Liver (tissue), 9 donors: Measurements from ENCODE around the gene TRIM8. TPM values are rescaled to one million over a fixed set of nuclear protein-coding genes. Genes with fewer than 3 reads are reported as not detected.

Source experiments
- DNase-seq: peaks from one replicate; pipeline ENCODE4 v3.0.0-alpha.2; 2017; ENCODE audit warnings: low spot score
- H3K27ac ChIP-seq, 2 donors: one replicate each; pipeline ENCODE4 v1.7.0; 2013; ENCODE audit warnings: inconsistent platforms in 2 of 2, low read length in 2 of 2, control low read depth in 1 of 2, low read depth in 1 of 2, mild to moderate bottlenecking in 1 of 2
- H3K27me3 ChIP-seq, 4 donors: one replicate each; pipeline versions ENCODE4 v1.6.1 to v1.7.0; 2013; ENCODE audit warnings: low read length in 3 of 4, inconsistent platforms in 1 of 4, mild to moderate bottlenecking in 1 of 4, moderate library complexity in 1 of 4; ENCODE audit not compliant: control insufficient read depth in 4 of 4, insufficient read depth in 4 of 4
- H3K36me3 ChIP-seq, 4 donors: one replicate each; pipeline versions ENCODE4 v1.6.1 to v1.7.0; 2013; ENCODE audit warnings: low read length in 3 of 4, mild to moderate bottlenecking in 3 of 4, low read depth in 1 of 4, moderate library complexity in 1 of 4; ENCODE audit not compliant: control insufficient read depth in 4 of 4, insufficient read depth in 3 of 4
- H3K4me1 ChIP-seq, 4 donors: one replicate each; pipeline versions ENCODE4 v1.6.1 to v1.7.0; 2013; ENCODE audit warnings: low read length in 3 of 4, mild to moderate bottlenecking in 3 of 4, moderate library complexity in 1 of 4; ENCODE audit not compliant: control insufficient read depth in 4 of 4, insufficient read depth in 4 of 4
- H3K4me3 ChIP-seq, 3 donors: one replicate each; pipeline versions ENCODE4 v1.6.1 to v1.7.0; 2013; ENCODE audit warnings: low read length in 3 of 3, control low read depth in 1 of 3, low read depth in 1 of 3, mild to moderate bottlenecking in 1 of 3
- H3K9ac ChIP-seq, 2 donors: one replicate each; pipeline ENCODE4 v1.7.0; 2013; ENCODE audit warnings: low read length in 2 of 2, mild to moderate bottlenecking in 2 of 2, moderate library complexity in 2 of 2, control low read depth in 1 of 2, low read depth in 1 of 2
- H3K9me3 ChIP-seq, 4 donors: one replicate each; pipeline versions ENCODE4 v1.6.1 to v1.7.0; 2013; ENCODE audit warnings: low read length in 3 of 4; ENCODE audit not compliant: control insufficient read depth in 4 of 4
- EGR1 ChIP-seq, 2 donors: IDR thresholded peaks; 2 replicates each; pipeline ENCODE4 v1.6.1; 2016 to 2018; ENCODE audit warnings: antibody characterized with exemption in 2 of 2, low read depth in 2 of 2
- FOXA1 ChIP-seq: IDR thresholded peaks from 2 replicates; pipeline ENCODE4 v1.6.1; 2016; ENCODE audit warnings: antibody characterized with exemption
- FOXA2 ChIP-seq: IDR thresholded peaks from 2 replicates; pipeline ENCODE4 v1.6.1; 2016; ENCODE audit warnings: antibody characterized with exemption
- GABPA ChIP-seq, 2 donors: IDR thresholded peaks in 1 of 2; conservative IDR thresholded peaks in 1 of 2; 2 replicates each; pipeline ENCODE4 v1.6.1; 2016; ENCODE audit warnings: antibody characterized with exemption in 2 of 2, mild to moderate bottlenecking in 1 of 2, moderate library complexity in 1 of 2
- HNF4A ChIP-seq, 2 donors: conservative IDR thresholded peaks; 2 replicates each; pipeline ENCODE4 v1.6.1; 2016; ENCODE audit warnings: antibody characterized with exemption in 2 of 2, mild to moderate bottlenecking in 2 of 2
- HNF4G ChIP-seq: IDR thresholded peaks from 2 replicates; pipeline ENCODE4 v1.6.1; 2016; ENCODE audit warnings: antibody characterized with exemption
- JUND ChIP-seq, 2 donors: IDR thresholded peaks; 2 replicates each; pipeline ENCODE4 v1.6.1; 2016; ENCODE audit warnings: antibody characterized with exemption in 2 of 2
- NR2F2 ChIP-seq: IDR thresholded peaks from 2 replicates; pipeline ENCODE4 v1.6.1; 2016; ENCODE audit warnings: antibody characterized with exemption
- RAD21 ChIP-seq, 2 donors: IDR thresholded peaks; 2 replicates each; pipeline ENCODE4 v1.6.1; 2016; ENCODE audit warnings: antibody characterized with exemption in 2 of 2, mild to moderate bottlenecking in 2 of 2
- RXRA ChIP-seq, 2 donors: IDR thresholded peaks; 2 replicates each; pipeline ENCODE4 v1.6.1; 2017 to 2018; ENCODE audit warnings: antibody characterized with exemption in 2 of 2, mild to moderate bottlenecking in 1 of 2
- SP1 ChIP-seq: IDR thresholded peaks from 2 replicates; pipeline ENCODE4 v1.6.1; 2018; ENCODE audit warnings: antibody characterized with exemption, mild to moderate bottlenecking
- TAF1 ChIP-seq: conservative IDR thresholded peaks from 2 replicates; pipeline ENCODE4 v1.6.1; 2016; ENCODE audit warnings: antibody characterized with exemption, mild to moderate bottlenecking
- YY1 ChIP-seq: IDR thresholded peaks from 2 replicates; pipeline ENCODE4 v1.6.1; 2016; ENCODE audit warnings: antibody characterized with exemption, mild to moderate bottlenecking
- WGBS: extraction: QIAGEN DNeasy Blood & Tissue Kit; methylation state at CpG from one replicate; pipeline ENCODE4 v1.1.7; 2013; 5-methylcytosine and 5-hydroxymethylcytosine counted together
- polyA plus RNA-seq, 2 donors: library from polyadenylated mRNA; stranded (reverse) in 1 of 2; unstranded in 1 of 2; fragments of 200-250 nt in 1 of 2; fragments of >200 nt in 1 of 2; fragmentation: Nextera tagmentation in 1 of 2; extraction: Ambion mirVana in 1 of 2; gene quantifications; one replicate each; pipeline versions ENCODE4 v1.2.1 to v1.2.3, GENCODE V29; 2013 to 2015
- total RNA-seq, 2 donors: library from RNA; depleted of rRNA; stranded (reverse); fragments of >200 nt; gene quantifications; one replicate each; pipeline ENCODE4 v1.2.3, GENCODE V29; 2014
- TF ChIP-seq, protein P1 (sequence below): IDR thresholded peaks from 2 replicates; pipeline ENCODE4 v1.6.1; 2016; ENCODE audit warnings: antibody characterized with exemption, mild to moderate bottlenecking
- TF ChIP-seq, protein P2 (sequence below): fragments of 150-350 bp; IDR thresholded peaks from 2 replicates; pipeline ENCODE4 v1.5.1; 2017; ENCODE audit warnings: improper control_type of control experiment, low read depth, low read length; ENCODE audit not compliant: missing input control
- TF ChIP-seq, protein P3 (sequence below): IDR thresholded peaks from 2 replicates; pipeline ENCODE4 v1.6.1; 2016; ENCODE audit warnings: antibody characterized with exemption
- TF ChIP-seq, protein P4 (sequence below): IDR thresholded peaks from 2 replicates; pipeline ENCODE4 v1.6.1; 2016; ENCODE audit warnings: antibody characterized with exemption
- TF ChIP-seq, protein P5 (sequence below): IDR thresholded peaks from 2 replicates; pipeline ENCODE4 v1.6.1; 2016; ENCODE audit warnings: antibody characterized with exemption
- donor health status: healthy.
- donor health status: healthy.
- donor health status: healthy.
- donor health status: healthy.
- donor health status: healthy.

The TRIM8 gene
- total and polyA plus RNA-seq, 4 donors: 15.8 to 45.3 (median 30.6) TPM

DNA sequence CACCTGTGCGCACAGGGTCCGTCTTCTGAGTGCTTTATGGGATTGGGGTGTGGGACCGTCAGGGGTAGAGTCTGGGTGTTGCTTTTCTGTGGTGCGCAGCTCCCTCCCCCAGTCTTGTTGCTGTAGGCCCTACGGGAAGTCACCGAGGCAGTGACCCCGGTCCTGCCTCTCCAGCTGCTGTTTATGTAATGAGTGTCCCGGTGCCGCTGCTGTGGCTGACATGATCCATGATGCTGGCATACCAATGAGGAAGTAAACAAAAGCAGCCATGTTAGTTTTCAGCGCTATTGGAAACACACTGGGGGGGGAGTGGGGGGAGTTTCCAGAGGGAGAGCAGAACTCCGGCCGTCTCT is 1.1 kb downstream of the TRIM8 start:
- Histone ChIP-seq H3K4me1 (peaks cover 23 to 50% (median 41%) of the 10 kb centered on the region in 4 donors), H3K9ac (peak overlapping the region; percentile 92 to 99), H3K36me3 (no peaks in the 10 kb centered on the region), H3K9me3 (no peaks in the 10 kb centered on the region), H3K4me3 (peak overlapping the region; percentile 78 to 93 (median 91)), H3K27me3 (no peaks in the 10 kb centered on the region), H3K27ac (peak overlapping the region; percentile 99)
- DNase-seq: peak; percentile 63
- WGBS: under 1% methylated on average over 12 of the region's 12 CpGs
- TF ChIP-seq JUND (IDR thresholded peaks at IDR 0.05) (no peak), FOXA1 (no peak), TAF1 (peak; percentile 98), SP1 (peak; percentile 67), YY1 (peak; percentile 97), NR2F2 (peak; percentile 85), HNF4A (conservative IDR thresholded peaks at IDR 0.05) (peak; percentile 35 to 48), RXRA (IDR thresholded peaks at IDR 0.05) (peak; percentile 75 to 82), GABPA (IDR thresholded peaks at IDR 0.05 in 1 of 2, conservative IDR thresholded peaks at IDR 0.05 in 1 of 2) (peak in 1 of 2 donors; percentile 40), RAD21 (IDR thresholded peaks at IDR 0.05) (no peak), FOXA2 (peak; percentile 51), HNF4G (no peak), EGR1 (IDR thresholded peaks at IDR 0.05; ENCODE audit: low read depth in 2 of 2) (no peak)
- TF ChIP-seq, protein P1, sequence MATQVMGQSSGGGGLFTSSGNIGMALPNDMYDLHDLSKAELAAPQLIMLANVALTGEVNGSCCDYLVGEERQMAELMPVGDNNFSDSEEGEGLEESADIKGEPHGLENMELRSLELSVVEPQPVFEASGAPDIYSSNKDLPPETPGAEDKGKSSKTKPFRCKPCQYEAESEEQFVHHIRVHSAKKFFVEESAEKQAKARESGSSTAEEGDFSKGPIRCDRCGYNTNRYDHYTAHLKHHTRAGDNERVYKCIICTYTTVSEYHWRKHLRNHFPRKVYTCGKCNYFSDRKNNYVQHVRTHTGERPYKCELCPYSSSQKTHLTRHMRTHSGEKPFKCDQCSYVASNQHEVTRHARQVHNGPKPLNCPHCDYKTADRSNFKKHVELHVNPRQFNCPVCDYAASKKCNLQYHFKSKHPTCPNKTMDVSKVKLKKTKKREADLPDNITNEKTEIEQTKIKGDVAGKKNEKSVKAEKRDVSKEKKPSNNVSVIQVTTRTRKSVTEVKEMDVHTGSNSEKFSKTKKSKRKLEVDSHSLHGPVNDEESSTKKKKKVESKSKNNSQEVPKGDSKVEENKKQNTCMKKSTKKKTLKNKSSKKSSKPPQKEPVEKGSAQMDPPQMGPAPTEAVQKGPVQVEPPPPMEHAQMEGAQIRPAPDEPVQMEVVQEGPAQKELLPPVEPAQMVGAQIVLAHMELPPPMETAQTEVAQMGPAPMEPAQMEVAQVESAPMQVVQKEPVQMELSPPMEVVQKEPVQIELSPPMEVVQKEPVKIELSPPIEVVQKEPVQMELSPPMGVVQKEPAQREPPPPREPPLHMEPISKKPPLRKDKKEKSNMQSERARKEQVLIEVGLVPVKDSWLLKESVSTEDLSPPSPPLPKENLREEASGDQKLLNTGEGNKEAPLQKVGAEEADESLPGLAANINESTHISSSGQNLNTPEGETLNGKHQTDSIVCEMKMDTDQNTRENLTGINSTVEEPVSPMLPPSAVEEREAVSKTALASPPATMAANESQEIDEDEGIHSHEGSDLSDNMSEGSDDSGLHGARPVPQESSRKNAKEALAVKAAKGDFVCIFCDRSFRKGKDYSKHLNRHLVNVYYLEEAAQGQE: peak; percentile 88
- TF ChIP-seq, protein P2, sequence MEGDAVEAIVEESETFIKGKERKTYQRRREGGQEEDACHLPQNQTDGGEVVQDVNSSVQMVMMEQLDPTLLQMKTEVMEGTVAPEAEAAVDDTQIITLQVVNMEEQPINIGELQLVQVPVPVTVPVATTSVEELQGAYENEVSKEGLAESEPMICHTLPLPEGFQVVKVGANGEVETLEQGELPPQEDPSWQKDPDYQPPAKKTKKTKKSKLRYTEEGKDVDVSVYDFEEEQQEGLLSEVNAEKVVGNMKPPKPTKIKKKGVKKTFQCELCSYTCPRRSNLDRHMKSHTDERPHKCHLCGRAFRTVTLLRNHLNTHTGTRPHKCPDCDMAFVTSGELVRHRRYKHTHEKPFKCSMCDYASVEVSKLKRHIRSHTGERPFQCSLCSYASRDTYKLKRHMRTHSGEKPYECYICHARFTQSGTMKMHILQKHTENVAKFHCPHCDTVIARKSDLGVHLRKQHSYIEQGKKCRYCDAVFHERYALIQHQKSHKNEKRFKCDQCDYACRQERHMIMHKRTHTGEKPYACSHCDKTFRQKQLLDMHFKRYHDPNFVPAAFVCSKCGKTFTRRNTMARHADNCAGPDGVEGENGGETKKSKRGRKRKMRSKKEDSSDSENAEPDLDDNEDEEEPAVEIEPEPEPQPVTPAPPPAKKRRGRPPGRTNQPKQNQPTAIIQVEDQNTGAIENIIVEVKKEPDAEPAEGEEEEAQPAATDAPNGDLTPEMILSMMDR: no peak
- TF ChIP-seq, protein P3, sequence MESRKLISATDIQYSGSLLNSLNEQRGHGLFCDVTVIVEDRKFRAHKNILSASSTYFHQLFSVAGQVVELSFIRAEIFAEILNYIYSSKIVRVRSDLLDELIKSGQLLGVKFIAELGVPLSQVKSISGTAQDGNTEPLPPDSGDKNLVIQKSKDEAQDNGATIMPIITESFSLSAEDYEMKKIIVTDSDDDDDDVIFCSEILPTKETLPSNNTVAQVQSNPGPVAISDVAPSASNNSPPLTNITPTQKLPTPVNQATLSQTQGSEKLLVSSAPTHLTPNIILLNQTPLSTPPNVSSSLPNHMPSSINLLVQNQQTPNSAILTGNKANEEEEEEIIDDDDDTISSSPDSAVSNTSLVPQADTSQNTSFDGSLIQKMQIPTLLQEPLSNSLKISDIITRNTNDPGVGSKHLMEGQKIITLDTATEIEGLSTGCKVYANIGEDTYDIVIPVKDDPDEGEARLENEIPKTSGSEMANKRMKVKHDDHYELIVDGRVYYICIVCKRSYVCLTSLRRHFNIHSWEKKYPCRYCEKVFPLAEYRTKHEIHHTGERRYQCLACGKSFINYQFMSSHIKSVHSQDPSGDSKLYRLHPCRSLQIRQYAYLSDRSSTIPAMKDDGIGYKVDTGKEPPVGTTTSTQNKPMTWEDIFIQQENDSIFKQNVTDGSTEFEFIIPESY: no peak
- TF ChIP-seq, protein P4, sequence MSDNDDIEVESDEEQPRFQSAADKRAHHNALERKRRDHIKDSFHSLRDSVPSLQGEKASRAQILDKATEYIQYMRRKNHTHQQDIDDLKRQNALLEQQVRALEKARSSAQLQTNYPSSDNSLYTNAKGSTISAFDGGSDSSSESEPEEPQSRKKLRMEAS: peak; percentile 60
- TF ChIP-seq, protein P5, sequence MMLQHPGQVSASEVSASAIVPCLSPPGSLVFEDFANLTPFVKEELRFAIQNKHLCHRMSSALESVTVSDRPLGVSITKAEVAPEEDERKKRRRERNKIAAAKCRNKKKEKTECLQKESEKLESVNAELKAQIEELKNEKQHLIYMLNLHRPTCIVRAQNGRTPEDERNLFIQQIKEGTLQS: peak; percentile 34
